WI38 (cell line): ENCODE measurements around the gene EHD4.

Source experiments
- H3K4me3 ChIP-seq: 2 replicates; pipeline ENCODE4 v1.5.1; 2011; ENCODE audit warnings: low read depth, mild to moderate bottlenecking, control low read depth, low read length
- CTCF ChIP-seq: IDR thresholded peaks from 2 replicates; pipeline ENCODE4 v1.5.1; 2012; ENCODE audit warnings: low read depth, mild to moderate bottlenecking, control low read depth, low read length

The EHD4 gene

GRCh38 chr15:41856716-41857115 lies 115.6 kb downstream of the EHD4 start:
- H3K4me3 ChIP-seq = no peak overlapping the region
- TF ChIP-seq CTCF = no peak

GRCh38 chr15:41856262-41856661 lies 116.1 kb downstream of the EHD4 start:
- H3K4me3 ChIP-seq = no peak overlapping the region
- no peak for TF ChIP-seq CTCF

- no peak overlapping the region for H3K4me3 ChIP-seq
Observed at GRCh38 chr15:41855261-41855961, 116.9 kb downstream of the EHD4 start.

GRCh38 chr15:41854443-41854842 lies 117.9 kb downstream of the EHD4 start:
- H3K4me3 ChIP-seq = no peak overlapping the region
- TF ChIP-seq CTCF = no peak

More at GRCh38 chr15:41855261-41855961, 116.9 kb downstream of the EHD4 start:
- TF ChIP-seq CTCF = no peak

- TF ChIP-seq CTCF = no peak
- no peak overlapping the region for H3K4me3 ChIP-seq
Observed at GRCh38 chr15:41853831-41854230, 118.5 kb downstream of the EHD4 start.

- no peak for TF ChIP-seq CTCF
- no peak overlapping the region for H3K4me3 ChIP-seq
Observed at GRCh38 chr15:41852736-41853590, 119.4 kb downstream of the EHD4 start.
